ENCODE results near the gene CRACR2A.

Gene CRACR2A

GRCh38 chr12:3592856-3593625 lies 159.9 kb downstream of the CRACR2A start:
- DNase-seq = no peak

- DNase-seq = no peak
Measured at GRCh38 chr12:3589745-3590144, 163.2 kb downstream of the CRACR2A start.

GRCh38 chr12:3587402-3588013 lies 165.4 kb downstream of the CRACR2A start:
- DNase-seq = no peak

- no peak for DNase-seq
Measured at GRCh38 chr12:3583656-3584334, 169.1 kb downstream of the CRACR2A start.

- DNase-seq = no peak
Measured at GRCh38 chr12:3580094-3580749, 172.7 kb downstream of the CRACR2A start.

GRCh38 chr12:3579446-3580093 lies 173.3 kb downstream of the CRACR2A start:
- no peak for DNase-seq

- no peak for DNase-seq
Measured at GRCh38 chr12:3578557-3578956, 174.4 kb downstream of the CRACR2A start.

- no peak for DNase-seq
Measured at GRCh38 chr12:3576891-3577290, 176.0 kb downstream of the CRACR2A start.

- no peak for DNase-seq
Measured at GRCh38 chr12:3574986-3575385, 177.9 kb downstream of the CRACR2A start.

- DNase-seq = no peak
Measured at GRCh38 chr12:3572560-3572959, 180.3 kb downstream of the CRACR2A start.

DNA sequence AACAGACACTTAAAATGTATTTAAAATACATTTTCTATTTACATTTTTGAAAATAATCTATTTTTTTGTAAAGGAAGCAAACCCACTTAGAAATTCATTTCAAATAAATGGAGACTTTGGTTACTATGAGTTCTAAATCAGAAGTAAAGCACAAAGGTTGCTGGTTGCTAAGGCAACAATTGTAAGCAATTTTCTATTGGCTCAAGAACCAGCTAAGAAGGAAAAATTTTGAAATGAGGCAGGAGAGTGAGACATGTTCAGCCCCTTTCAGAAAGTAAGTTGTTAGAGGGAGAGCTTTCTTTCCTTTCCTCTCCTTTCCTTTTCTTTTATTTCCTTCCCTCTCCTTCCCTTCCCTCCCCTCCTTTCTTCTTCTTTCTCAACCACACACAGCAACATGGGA lies 181.2 kb downstream of the CRACR2A start:
- DNase-seq = no peak

DNA sequence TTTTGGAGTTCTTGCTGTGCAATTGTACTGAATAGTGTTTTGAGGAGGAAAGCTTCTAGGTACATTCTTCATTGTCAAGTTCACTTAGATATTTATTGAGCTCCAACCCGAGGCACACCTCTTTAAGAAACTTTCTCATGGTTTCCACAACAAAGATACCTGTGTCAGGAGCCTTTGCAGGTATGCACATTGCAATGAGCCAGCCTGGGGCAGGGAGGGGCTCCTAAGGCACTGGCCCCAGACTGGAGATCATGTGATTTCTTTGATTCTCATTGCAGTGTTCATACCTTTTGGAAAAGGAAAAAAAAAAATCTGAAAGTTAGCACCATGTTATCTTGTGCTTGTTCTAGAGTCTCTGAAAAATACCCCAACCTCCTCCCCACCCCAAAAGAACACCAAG lies 181.6 kb downstream of the CRACR2A start:
- DNase-seq = no peak

DNA sequence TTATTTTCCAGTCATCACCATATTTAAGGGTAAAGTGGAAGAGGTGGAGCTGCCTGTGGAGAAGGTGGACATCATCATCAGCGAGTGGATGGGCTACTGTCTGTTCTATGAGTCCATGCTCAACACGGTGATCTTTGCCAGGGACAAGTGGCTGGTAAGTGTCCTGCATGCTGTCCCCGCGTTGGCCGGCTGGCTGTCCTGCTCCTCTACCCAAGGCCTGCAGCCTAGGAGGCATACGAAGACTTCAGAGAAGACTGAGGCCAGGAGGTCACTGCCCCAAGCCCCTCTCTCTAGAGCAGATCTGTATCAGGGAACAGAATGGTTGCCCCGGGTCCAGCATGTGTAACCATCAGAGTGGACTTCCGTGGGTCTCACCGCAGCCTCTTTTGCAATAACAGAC lies 184.2 kb downstream of the CRACR2A start:
- DNase-seq = no peak

DNA sequence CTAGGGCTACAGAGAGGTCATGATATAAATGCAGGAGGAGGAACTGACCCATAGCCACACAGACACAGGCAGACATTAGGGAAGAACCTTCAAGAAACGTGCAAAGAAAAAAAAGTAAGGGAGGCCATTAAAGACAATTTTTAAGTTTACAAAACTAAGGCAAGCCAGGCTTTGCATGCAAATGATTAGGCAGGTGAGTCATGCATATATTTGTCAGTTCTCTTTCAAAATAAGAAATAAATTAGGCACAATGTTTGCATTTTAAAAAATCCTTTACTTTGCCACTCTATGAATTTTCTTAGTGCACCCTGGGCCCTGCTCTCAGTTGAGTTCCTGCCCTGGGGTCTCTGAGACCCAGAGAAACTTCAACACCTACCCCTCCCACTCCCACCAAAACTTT lies 186.9 kb downstream of the CRACR2A start:
- no peak for DNase-seq

All from activated CD4-positive, alpha-beta T cell treated with anti-CD3 and anti-CD28 coated beads for 48 hours (primary cell).